HepG2 (cell line): Measurements from ENCODE around the gene AHSP. TPM values are rescaled to one million over a fixed set of nuclear protein-coding genes. Genes with fewer than 3 reads are reported as not detected.
A peak's percentile ranks its signal among the peaks of the same experiment; 100 is the strongest.

Experiments
- ATF4 ChIP-seq, 2 experiments: fragments of 450-650 bp in 1 of 2; sonication (generic) in 1 of 2; formaldehyde crosslinking; IDR thresholded peaks; 2 replicates each; pipeline versions ENCODE4 v1.5.0 to v1.8.0; 2020 to 2022; ENCODE audit warnings: mild to moderate bottlenecking in 1 of 2, missing genetic modification reagents in 1 of 2
- CENPT ChIP-seq: sonication (generic); formaldehyde crosslinking; IDR thresholded peaks from 2 replicates; pipeline ENCODE4 v1.8.0; 2022; ENCODE audit warnings: low read depth, mild to moderate bottlenecking, moderate library complexity, missing genetic modification reagents
- CERS6 ChIP-seq: sonication (generic); formaldehyde crosslinking; IDR thresholded peaks from 2 replicates; pipeline ENCODE4 v1.5.0; 2020; ENCODE audit warnings: missing genetic modification reagents
- HDAC1 ChIP-seq: sonication (generic); formaldehyde crosslinking; IDR thresholded peaks from 2 replicates; pipeline ENCODE4 v1.5.1; 2020; ENCODE audit warnings: mild to moderate bottlenecking, missing genetic modification reagents
- HNRNPLL ChIP-seq: fragments of 200-400 bp; formaldehyde crosslinking; IDR thresholded peaks from 2 replicates; pipeline ENCODE4 v1.6.1; 2017; ENCODE audit warnings: mild to moderate bottlenecking, low read depth, low read length; ENCODE audit not compliant: poor library complexity, severe bottlenecking
- KLF12 ChIP-seq: sonication (generic); formaldehyde crosslinking; IDR thresholded peaks from 2 replicates; pipeline ENCODE4 v1.4.0; 2020; ENCODE audit warnings: missing genetic modification reagents, borderline replicate concordance
- KLF6 ChIP-seq: IDR thresholded peaks from 2 replicates; pipeline ENCODE4 v1.8.0; 2016; ENCODE audit warnings: missing biosample characterization, missing genetic modification reagents
- MLLT10 ChIP-seq: sonication (generic); formaldehyde crosslinking; IDR thresholded peaks from 2 replicates; pipeline ENCODE4 v1.4.0; 2020; ENCODE audit warnings: missing genetic modification reagents
- MTA1 ChIP-seq: sonication (generic); formaldehyde crosslinking; IDR thresholded peaks from 2 replicates; pipeline ENCODE4 v1.4.0; 2020; ENCODE audit warnings: missing genetic modification reagents, mild to moderate bottlenecking, borderline replicate concordance
- NFE2 ChIP-seq: sonication (generic); formaldehyde crosslinking; IDR thresholded peaks from 2 replicates; pipeline ENCODE4 v1.4.0; 2020; ENCODE audit warnings: missing genetic modification reagents
- PATZ1 ChIP-seq: sonication (generic); formaldehyde crosslinking; IDR thresholded peaks from 2 replicates; pipeline ENCODE4 v1.4.0; 2020; ENCODE audit warnings: missing genetic modification reagents
- POGK ChIP-seq: sonication (generic); formaldehyde crosslinking; conservative IDR thresholded peaks from 2 replicates; pipeline ENCODE4 v1.8.0; 2022; ENCODE audit warnings: mild to moderate bottlenecking, moderate library complexity, missing genetic modification reagents
- REPIN1 ChIP-seq: sonication (generic); formaldehyde crosslinking; IDR thresholded peaks from 2 replicates; pipeline ENCODE4 v1.8.0; 2022; ENCODE audit warnings: missing genetic modification reagents, low read depth, mild to moderate bottlenecking, borderline replicate concordance
- ZBTB1 ChIP-seq: sonication (generic); formaldehyde crosslinking; IDR thresholded peaks from 2 replicates; pipeline ENCODE4 v1.4.0; 2020; ENCODE audit warnings: missing genetic modification reagents, borderline replicate concordance
- ZFP41 ChIP-seq: sonication (generic); formaldehyde crosslinking; IDR thresholded peaks from 2 replicates; pipeline ENCODE4 v1.4.0; 2020; ENCODE audit warnings: mild to moderate bottlenecking, missing genetic modification reagents, borderline replicate concordance
- ZNF362 ChIP-seq: sonication (generic); formaldehyde crosslinking; IDR thresholded peaks from 2 replicates; pipeline ENCODE4 v1.4.0; 2020; ENCODE audit warnings: missing genetic modification reagents, mild to moderate bottlenecking, borderline replicate concordance
- ZNF678 ChIP-seq: sonication (generic); formaldehyde crosslinking; IDR thresholded peaks from 2 replicates; pipeline ENCODE4 v1.4.0; 2020; ENCODE audit warnings: mild to moderate bottlenecking, missing genetic modification reagents
- ZNF703 ChIP-seq: sonication (generic); formaldehyde crosslinking; IDR thresholded peaks from 2 replicates; pipeline ENCODE4 v1.5.1; 2020; ENCODE audit warnings: missing genetic modification reagents, mild to moderate bottlenecking, moderate library complexity, borderline replicate concordance
- ZNF776 ChIP-seq: sonication (generic); formaldehyde crosslinking; IDR thresholded peaks from 2 replicates; pipeline ENCODE4 v1.4.0; 2020; ENCODE audit warnings: mild to moderate bottlenecking, missing genetic modification reagents
- ZZZ3 ChIP-seq: sonication (generic); formaldehyde crosslinking; IDR thresholded peaks from 2 replicates; pipeline ENCODE4 v1.4.0; 2020; ENCODE audit warnings: missing genetic modification reagents, mild to moderate bottlenecking, borderline replicate concordance
- polyA plus RNA-seq, 8 experiments: library from polyadenylated mRNA; depleted of rRNA in 3 of 8; stranded (reverse) in 7 of 8; unstranded in 1 of 8; fragments of >200 nt; fragmentation: Illumina TruSeq in 4 of 8; extraction: Trizol in 4 of 8; gene quantifications; 2 replicates each; pipeline versions ENCODE4 v1.2.1 to v1.2.3, GENCODE V29; 2011 to 2016; ENCODE audit warnings: low read depth in 4 of 8, missing spikeins in 1 of 8, mixed read lengths in 1 of 8; ENCODE audit not compliant: insufficient read depth in 1 of 8
- total RNA-seq, 5 experiments: library from RNA; depleted of rRNA; stranded (reverse); fragments of >200 nt; fragmentation: Illumina TruSeq; extraction: Trizol; gene quantifications; 2 replicates each; pipeline ENCODE4 v1.2.3, GENCODE V29; 2016; ENCODE audit warnings: low read depth in 1 of 5

Gene AHSP
- total and polyA plus RNA-seq, 2 of the 13 experiments (the other 11 are each of a cell fraction or from before 2014, with no cell fraction given): not detected

GRCh38 chr16:31507929-31508705 lies 19.6 kb upstream of the AHSP start, which contains the start of gene RUSF1 (continued):
- TF ChIP-seq ZZZ3 (CRISPR knock-in tag): peak; percentile 97; the same call in 1 of the 2 replicates
- TF ChIP-seq POGK (CRISPR knock-in tag): peak; percentile 96
- peak; percentile 86; the same call in 1 of the 2 replicates for TF ChIP-seq MTA1 (CRISPR knock-in tag)
- TF ChIP-seq ZNF678 (CRISPR knock-in tag): peak; percentile 50
- TF ChIP-seq HNRNPLL: peak; percentile 94
- TF ChIP-seq CERS6 (CRISPR knock-in tag): no peak
- no peak for TF ChIP-seq CENPT (CRISPR knock-in tag)
- no peak for TF ChIP-seq ZNF703 (CRISPR knock-in tag)
- no peak for TF ChIP-seq KLF12
- TF ChIP-seq ATF4 (CRISPR knock-in tag; IDR thresholded peaks at IDR 0.05): peak in 1 of 2 experiments; percentile 76; a peak in 1 of 4 replicates
- peak; percentile 93 for TF ChIP-seq PATZ1 (CRISPR knock-in tag)
- TF ChIP-seq ZFP41 (CRISPR knock-in tag): peak; percentile 92
- TF ChIP-seq ZNF776 (CRISPR knock-in tag): peak; percentile 91
- TF ChIP-seq REPIN1 (CRISPR knock-in tag): peak; percentile 87
- TF ChIP-seq KLF6: peak; percentile 96
- TF ChIP-seq MLLT10: no peak
- TF ChIP-seq ZBTB1: no peak; the same call in 1 of the 2 replicates
- peak; percentile 63; the same call in 1 of the 2 replicates for TF ChIP-seq ZNF362 (CRISPR knock-in tag)
- peak; percentile 95 for TF ChIP-seq HDAC1
- no peak for TF ChIP-seq NFE2 (CRISPR knock-in tag)
